Spleen (tissue), 11 donors: ENCODE results near the gene PPP3CA. TPM values are rescaled to one million over a fixed set of nuclear protein-coding genes. Genes with fewer than 3 reads are reported as not detected.
"Not testable (repeated sequence)": the region's sequence is repeated elsewhere in the genome, so short reads cannot be mapped to it uniquely, and the experiment has no call there.

Source experiments
- DNase-seq: peaks from one replicate; pipeline ENCODE4 v3.0.0-alpha.2; 2020
- H3K27ac ChIP-seq, 8 donors: fragments of 200-600 bp; sonication (generic) in 7 of 8; 1 replicate in 4 of 8; 2 replicates in 4 of 8; pipeline versions ENCODE4 v1.5.0 to v1.8.0; 2016 to 2021; ENCODE audit warnings: inconsistent platforms in 4 of 8, mild to moderate bottlenecking in 4 of 8, moderate library complexity in 1 of 8
- H3K27me3 ChIP-seq, 7 donors: fragments of 200-600 bp; sonication (generic) in 6 of 7; replicated peaks in 1 of 7; 1 replicate in 4 of 7; 2 replicates in 3 of 7; pipeline versions ENCODE4 v1.5.0 to v1.8.0; 2016 to 2021; ENCODE audit warnings: inconsistent platforms in 3 of 7, mild to moderate bottlenecking in 1 of 7
- H3K36me3 ChIP-seq, 6 donors: fragments of 200-600 bp; sonication (generic) in 5 of 6; 1 replicate in 4 of 6; 2 replicates in 2 of 6; pipeline versions ENCODE4 v1.5.0 to v1.8.0; 2016 to 2021; ENCODE audit warnings: inconsistent platforms in 2 of 6
- H3K4me1 ChIP-seq, 6 donors: fragments of 200-600 bp; sonication (generic) in 5 of 6; 1 replicate in 3 of 6; 2 replicates in 3 of 6; pipeline versions ENCODE4 v1.5.0 to v1.8.0; 2016 to 2021; ENCODE audit warnings: inconsistent platforms in 3 of 6
- H3K4me3 ChIP-seq, 8 donors: fragments of 200-600 bp; sonication (generic) in 7 of 8; 1 replicate in 4 of 8; 2 replicates in 4 of 8; pipeline versions ENCODE4 v1.5.0 to v1.8.0; 2016 to 2021; ENCODE audit warnings: inconsistent platforms in 4 of 8, mild to moderate bottlenecking in 4 of 8, moderate library complexity in 2 of 8
- H3K9me3 ChIP-seq, 8 donors: fragments of 200-600 bp; sonication (generic) in 7 of 8; 1 replicate in 4 of 8; 2 replicates in 4 of 8; pipeline versions ENCODE4 v1.5.0 to v1.8.0; 2016 to 2021; ENCODE audit warnings: inconsistent platforms in 4 of 8
- POLR2A ChIP-seq, 3 donors: fragments of 450-650 bp; IDR thresholded peaks; one replicate each; pipeline ENCODE4 v1.5.1; 2017; ENCODE audit warnings: antibody characterized with exemption in 3 of 3, mild to moderate bottlenecking in 1 of 3
- POLR2AphosphoS5 ChIP-seq, 3 donors: sonication (generic); formaldehyde crosslinking; IDR thresholded peaks; one replicate each; pipeline ENCODE4 v1.5.1; 2017; ENCODE audit warnings: antibody characterized with exemption in 3 of 3
- WGBS, 5 donors: extraction: QIAGEN DNeasy Blood & Tissue Kit in 3 of 5; methylation state at CpG; one replicate each; pipeline versions ENCODE4 v1.1.5 to v1.1.7; 2013 to 2018; 5-methylcytosine and 5-hydroxymethylcytosine counted together
- intact Hi-C: fragments of 100-400 bp; cut with DNase I; formaldehyde crosslinking; loops from one replicate; pipeline ENCODE4 v1.15.0; 2023; ENCODE audit warnings: low total_unique reads
- polyA plus RNA-seq, 3 donors: library from polyadenylated mRNA; stranded (reverse); fragments of 200-250 nt; gene quantifications; one replicate each; pipeline ENCODE4 v1.2.1, GENCODE V29; 2013
- total RNA-seq, 7 donors: library from RNA; depleted of rRNA in 3 of 7; stranded (reverse); fragments of >200 nt in 3 of 7; fragmentation: NEBNext Ultra II Directional in 4 of 7; extraction: Animal tissue kit (Norgen Biotek cat#: 25700) in 4 of 7; gene quantifications; one replicate each; pipeline versions ENCODE4 v1.1.0 to v1.2.1, GENCODE V29; 2016 to 2021
- TF ChIP-seq, protein P1 (sequence below), 11 experiments: fragments of 200-600 bp in 7 of 11; fragments of 450-650 bp in 4 of 11; sonication (generic) in 4 of 11; IDR thresholded peaks in 8 of 11; conservative IDR thresholded peaks in 3 of 11; 1 replicate in 7 of 11; 2 replicates in 4 of 11; pipeline versions ENCODE4 v1.4.0 to v1.8.0; 2016 to 2021; ENCODE audit warnings: antibody characterized with exemption in 11 of 11, inconsistent platforms in 4 of 11, mild to moderate bottlenecking in 1 of 11
- donor health status: healthy with polysubstance abuse.
- donor health status: DM: no; HTN: no; CAD: no; lungs with moderate emphysema.
- donor health status: DM: no; HTN: no; CAD: no.
- donor health status: Bipolar disorder and iron deficiency.
- donor health status: healthy.
- donor health status: DM: no; HTN: no; CAD: no.
- donor health status: DM: yes; HTN: yes; CAD: no.

Gene PPP3CA
- total and polyA plus RNA-seq, 10 donors, result 15.5 to 50.0 (median 39.6) TPM

DNA sequence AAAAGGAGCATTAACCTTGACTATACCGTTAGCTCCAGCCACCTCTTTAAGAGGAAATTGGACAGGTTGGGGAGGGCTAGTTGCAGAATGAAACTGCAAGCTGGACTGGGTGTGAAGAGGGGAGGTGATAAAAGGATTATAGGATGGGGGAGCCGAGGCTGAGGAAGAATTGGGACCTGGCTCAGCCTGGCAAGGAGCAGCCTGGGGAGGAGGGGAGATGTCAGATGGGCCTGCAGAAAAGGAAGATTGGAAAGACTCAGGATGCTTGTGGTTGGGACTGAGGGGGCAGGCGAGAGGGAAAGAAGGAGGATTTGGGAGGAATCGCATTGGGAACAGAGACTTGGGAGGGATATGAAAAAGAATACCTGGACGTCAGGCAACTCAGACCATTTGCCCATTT lies 351.7 kb downstream of the PPP3CA start:
- DNase-seq, result no peak
- intact Hi-C loops, result no loop called here
- H3K4me1 ChIP-seq, result no peaks in the 10 kb centered on the region
- no peaks in the 10 kb centered on the region for H3K36me3 ChIP-seq
- TF ChIP-seq POLR2A (IDR thresholded peaks at IDR 0.05), result no peak
- TF ChIP-seq, protein P1, sequence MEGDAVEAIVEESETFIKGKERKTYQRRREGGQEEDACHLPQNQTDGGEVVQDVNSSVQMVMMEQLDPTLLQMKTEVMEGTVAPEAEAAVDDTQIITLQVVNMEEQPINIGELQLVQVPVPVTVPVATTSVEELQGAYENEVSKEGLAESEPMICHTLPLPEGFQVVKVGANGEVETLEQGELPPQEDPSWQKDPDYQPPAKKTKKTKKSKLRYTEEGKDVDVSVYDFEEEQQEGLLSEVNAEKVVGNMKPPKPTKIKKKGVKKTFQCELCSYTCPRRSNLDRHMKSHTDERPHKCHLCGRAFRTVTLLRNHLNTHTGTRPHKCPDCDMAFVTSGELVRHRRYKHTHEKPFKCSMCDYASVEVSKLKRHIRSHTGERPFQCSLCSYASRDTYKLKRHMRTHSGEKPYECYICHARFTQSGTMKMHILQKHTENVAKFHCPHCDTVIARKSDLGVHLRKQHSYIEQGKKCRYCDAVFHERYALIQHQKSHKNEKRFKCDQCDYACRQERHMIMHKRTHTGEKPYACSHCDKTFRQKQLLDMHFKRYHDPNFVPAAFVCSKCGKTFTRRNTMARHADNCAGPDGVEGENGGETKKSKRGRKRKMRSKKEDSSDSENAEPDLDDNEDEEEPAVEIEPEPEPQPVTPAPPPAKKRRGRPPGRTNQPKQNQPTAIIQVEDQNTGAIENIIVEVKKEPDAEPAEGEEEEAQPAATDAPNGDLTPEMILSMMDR (IDR thresholded peaks at IDR 0.05 in 8 of 11, conservative IDR thresholded peaks at IDR 0.05 in 3 of 11), result no peak
- no peak for TF ChIP-seq POLR2AphosphoS5 (IDR thresholded peaks at IDR 0.05)
- no peaks in the 10 kb centered on the region for H3K9me3 ChIP-seq
- no peak overlapping the region for H3K4me3 ChIP-seq
- no peak overlapping the region for H3K27ac ChIP-seq
- WGBS, 5 donors, result 75 to 90% (median 82%) methylated on average over 5 of the region's 5 CpGs
- no peaks in the 10 kb centered on the region for H3K27me3 ChIP-seq

DNA sequence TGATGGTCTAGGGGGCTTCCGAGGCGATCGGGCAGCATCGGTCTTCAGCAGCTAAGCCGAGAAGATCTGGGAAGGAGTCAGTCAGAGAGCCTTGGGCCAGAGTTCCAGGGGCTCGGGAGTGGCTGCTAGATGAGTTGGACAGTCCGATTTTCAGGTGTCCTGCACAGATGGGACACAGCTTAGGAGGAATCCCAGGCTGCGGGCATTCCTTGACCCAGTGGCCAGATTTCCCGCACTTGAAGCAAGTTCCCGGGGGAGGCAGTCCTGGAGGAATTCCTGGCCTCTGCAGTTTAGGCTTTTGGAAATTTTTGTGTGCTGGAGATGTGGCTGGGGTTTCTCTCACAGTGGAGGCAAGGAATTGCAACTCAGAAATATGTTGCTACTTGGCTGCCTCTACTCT lies 352.3 kb downstream of the PPP3CA start:
- WGBS, 5 donors, result 85 to 95% (median 93%) methylated on average over 10 of the region's 10 CpGs
- H3K27me3 ChIP-seq, H3K9me3 ChIP-seq, H3K4me1 ChIP-seq, H3K36me3 ChIP-seq, intact Hi-C loops, H3K27ac ChIP-seq, DNase-seq, H3K4me3 ChIP-seq: not testable (repeated sequence)

DNA sequence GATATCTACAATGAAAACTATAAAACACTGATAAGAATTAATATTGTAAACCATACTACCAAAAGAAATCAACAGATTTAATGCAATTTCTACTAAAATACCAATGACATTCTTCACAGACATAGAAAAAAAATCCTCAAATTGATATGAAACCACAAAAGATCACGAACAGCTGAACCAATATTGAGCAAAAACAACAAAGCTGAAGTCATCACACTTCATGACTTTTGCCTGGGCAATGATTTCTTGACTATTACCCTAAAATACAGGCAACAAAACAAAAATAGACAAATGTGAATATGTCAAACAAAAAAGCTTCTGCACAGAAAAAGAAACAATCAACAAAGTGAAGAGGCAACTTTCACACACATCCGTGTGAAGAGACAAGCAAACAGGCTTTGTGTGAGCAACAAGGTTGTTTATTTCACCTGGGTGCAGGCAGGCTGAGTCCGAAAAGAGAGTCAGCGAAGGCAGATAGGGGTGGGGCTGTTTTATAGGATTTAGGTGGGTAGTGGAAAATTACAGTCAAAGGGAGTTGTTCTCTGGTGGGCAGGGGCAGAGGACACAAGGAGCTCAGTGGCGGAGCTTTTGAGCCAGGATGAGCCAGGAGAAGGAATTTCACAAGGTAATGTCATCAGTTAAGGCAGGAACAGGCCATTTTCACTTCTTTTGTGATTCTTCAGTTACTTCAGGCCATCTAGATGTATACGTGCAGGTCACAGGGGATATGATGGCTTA lies 355.8 kb downstream of the PPP3CA start:
- intact Hi-C loops, H3K36me3 ChIP-seq, H3K9me3 ChIP-seq, H3K27me3 ChIP-seq, DNase-seq, H3K27ac ChIP-seq, H3K4me3 ChIP-seq, H3K4me1 ChIP-seq: not testable (repeated sequence)
- 87 to 94% (median 90%) methylated on average over 5 to 6 of the region's 6 CpGs for WGBS, 5 donors

DNA sequence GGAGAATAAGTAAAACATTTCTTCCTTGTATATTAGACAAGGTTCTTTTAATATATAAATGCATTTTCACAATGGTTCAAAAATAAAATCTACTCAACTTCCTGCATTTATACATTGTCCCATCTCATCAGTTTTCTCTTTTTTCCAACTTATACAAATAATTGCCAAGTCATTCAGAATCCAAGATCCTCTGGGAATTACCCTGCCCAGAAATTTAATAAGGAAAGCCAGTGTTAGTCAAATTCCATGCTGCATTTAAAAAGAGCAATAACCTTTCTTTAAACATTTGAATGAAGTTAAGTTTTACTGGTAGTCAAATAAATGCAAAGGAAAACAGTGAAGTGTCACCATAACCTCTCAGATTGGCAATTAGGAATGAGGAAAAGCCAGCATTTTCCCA lies 357.9 kb downstream of the PPP3CA start:
- TF ChIP-seq POLR2A (IDR thresholded peaks at IDR 0.05), result no peak
- no peak for TF ChIP-seq POLR2AphosphoS5 (IDR thresholded peaks at IDR 0.05)
- TF ChIP-seq, protein P1 (IDR thresholded peaks at IDR 0.05 in 8 of 11, conservative IDR thresholded peaks at IDR 0.05 in 3 of 11), result no peak
- DNase-seq, result no peak
- H3K9me3 ChIP-seq, result no peaks in the 10 kb centered on the region
- no peak overlapping the region for H3K4me3 ChIP-seq
- H3K27me3 ChIP-seq, result no peaks in the 10 kb centered on the region
- no peaks in the 10 kb centered on the region for H3K4me1 ChIP-seq
- intact Hi-C loops, result no loop called here
- H3K36me3 ChIP-seq, result no peaks in the 10 kb centered on the region
- H3K27ac ChIP-seq, result no peak overlapping the region

DNA sequence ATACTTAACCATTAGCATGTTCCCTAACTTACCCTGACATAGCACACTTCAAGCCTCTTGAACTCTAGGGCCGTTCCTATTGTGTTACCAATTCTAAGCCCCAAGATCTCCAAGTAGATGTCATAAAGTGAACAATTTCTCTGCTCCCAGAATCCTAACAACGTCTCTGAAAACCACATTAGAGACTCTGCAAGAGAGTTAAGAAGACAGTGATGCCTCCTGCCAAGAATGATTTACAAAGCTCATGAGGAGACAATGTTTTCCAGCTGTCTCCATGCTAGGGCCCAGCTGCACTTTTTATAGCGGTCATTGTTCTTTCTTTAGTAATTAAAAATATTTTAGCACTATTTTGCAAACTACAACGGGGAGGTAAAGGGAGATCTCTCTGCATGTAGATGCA lies 358.4 kb downstream of the PPP3CA start:
- intact Hi-C loops, result no loop called here
- Histone ChIP-seq H3K4me3 (no peak overlapping the region), H3K9me3 (no peaks in the 10 kb centered on the region), H3K36me3 (no peaks in the 10 kb centered on the region), H3K27me3 (no peaks in the 10 kb centered on the region), H3K4me1 (no peaks in the 10 kb centered on the region), H3K27ac (no peak overlapping the region)
- TF ChIP-seq POLR2AphosphoS5 (IDR thresholded peaks at IDR 0.05) (no peak), POLR2A (IDR thresholded peaks at IDR 0.05) (no peak)
- TF ChIP-seq, protein P1 (IDR thresholded peaks at IDR 0.05 in 8 of 11, conservative IDR thresholded peaks at IDR 0.05 in 3 of 11), result no peak
- WGBS, 5 donors, result 72 to 80% (median 78%) methylated on average over 4 of the region's 4 CpGs
- no peak for DNase-seq
